ENCODE results near the gene CCDC192. TPM values are rescaled to one million over a fixed set of nuclear protein-coding genes. Genes with fewer than 3 reads are reported as not detected.

The CCDC192 gene
- total RNA-seq, 1 donor from 2014 or later: not detected

DNA sequence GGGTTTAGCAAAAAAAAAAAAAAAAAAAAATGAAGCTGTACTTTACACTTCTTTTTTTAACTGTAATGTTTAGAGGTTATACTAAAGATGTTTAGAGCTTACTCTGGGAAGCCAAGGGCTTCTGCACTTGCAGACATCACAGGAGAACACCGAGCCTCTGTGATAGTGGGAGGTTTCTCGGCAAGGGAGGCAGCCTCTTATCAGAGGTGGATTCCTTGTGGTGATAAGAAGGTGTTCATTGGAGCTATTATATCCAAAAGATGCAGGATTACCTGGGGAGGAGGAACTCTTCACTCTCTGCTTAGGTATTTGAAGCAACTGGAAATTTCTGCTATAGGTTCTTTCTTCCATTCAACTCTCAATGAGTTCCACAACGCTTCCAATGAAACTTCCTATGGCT, 209.2 kb downstream of the CCDC192 start:
- H3K27ac Mint-ChIP-seq: no peak overlapping the region
- Histone ChIP-seq H3K9me3 (ENCODE audit: low read depth) (no peaks in the 10 kb centered on the region), H3K9ac (no peak overlapping the region), H3K27ac (no peak overlapping the region), H3K4me3 (no peak overlapping the region), H3K27me3 (no peaks in the 10 kb centered on the region), H3F3A (ENCODE audit: low read depth) (no peaks in the 10 kb centered on the region), H2AFZ (replicated peaks) (no peak overlapping the region), H3K4me1 (no peaks in the 10 kb centered on the region), H3K36me3 (no peaks in the 10 kb centered on the region), H4K20me1 (ENCODE audit: low read depth) (no peaks in the 10 kb centered on the region), H3K4me2 (no peak overlapping the region), H3K79me2 (ENCODE audit: low read depth) (no peaks in the 10 kb centered on the region)
- TF ChIP-seq EZH2phosphoT487 (IDR thresholded peaks at IDR 0.05) (no peak), EZH2 (IDR thresholded peaks at IDR 0.05) (no peak)
- TF ChIP-seq, protein P1, sequence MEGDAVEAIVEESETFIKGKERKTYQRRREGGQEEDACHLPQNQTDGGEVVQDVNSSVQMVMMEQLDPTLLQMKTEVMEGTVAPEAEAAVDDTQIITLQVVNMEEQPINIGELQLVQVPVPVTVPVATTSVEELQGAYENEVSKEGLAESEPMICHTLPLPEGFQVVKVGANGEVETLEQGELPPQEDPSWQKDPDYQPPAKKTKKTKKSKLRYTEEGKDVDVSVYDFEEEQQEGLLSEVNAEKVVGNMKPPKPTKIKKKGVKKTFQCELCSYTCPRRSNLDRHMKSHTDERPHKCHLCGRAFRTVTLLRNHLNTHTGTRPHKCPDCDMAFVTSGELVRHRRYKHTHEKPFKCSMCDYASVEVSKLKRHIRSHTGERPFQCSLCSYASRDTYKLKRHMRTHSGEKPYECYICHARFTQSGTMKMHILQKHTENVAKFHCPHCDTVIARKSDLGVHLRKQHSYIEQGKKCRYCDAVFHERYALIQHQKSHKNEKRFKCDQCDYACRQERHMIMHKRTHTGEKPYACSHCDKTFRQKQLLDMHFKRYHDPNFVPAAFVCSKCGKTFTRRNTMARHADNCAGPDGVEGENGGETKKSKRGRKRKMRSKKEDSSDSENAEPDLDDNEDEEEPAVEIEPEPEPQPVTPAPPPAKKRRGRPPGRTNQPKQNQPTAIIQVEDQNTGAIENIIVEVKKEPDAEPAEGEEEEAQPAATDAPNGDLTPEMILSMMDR (IDR thresholded peaks at IDR 0.05): no peak
- no peak overlapping the region for H3K4me3 Mint-ChIP-seq
- H3K9me3 Mint-ChIP-seq: no peaks in the 10 kb centered on the region
- H3K4me1 Mint-ChIP-seq: peaks cover 7% of the 10 kb centered on the region
- no peak for DNase-seq (ENCODE audit: low spot score)
- H3K36me3 Mint-ChIP-seq: no peaks in the 10 kb centered on the region
- no peaks in the 10 kb centered on the region for H3K27me3 Mint-ChIP-seq (ENCODE audit: insufficient read depth, low read depth)

DNA sequence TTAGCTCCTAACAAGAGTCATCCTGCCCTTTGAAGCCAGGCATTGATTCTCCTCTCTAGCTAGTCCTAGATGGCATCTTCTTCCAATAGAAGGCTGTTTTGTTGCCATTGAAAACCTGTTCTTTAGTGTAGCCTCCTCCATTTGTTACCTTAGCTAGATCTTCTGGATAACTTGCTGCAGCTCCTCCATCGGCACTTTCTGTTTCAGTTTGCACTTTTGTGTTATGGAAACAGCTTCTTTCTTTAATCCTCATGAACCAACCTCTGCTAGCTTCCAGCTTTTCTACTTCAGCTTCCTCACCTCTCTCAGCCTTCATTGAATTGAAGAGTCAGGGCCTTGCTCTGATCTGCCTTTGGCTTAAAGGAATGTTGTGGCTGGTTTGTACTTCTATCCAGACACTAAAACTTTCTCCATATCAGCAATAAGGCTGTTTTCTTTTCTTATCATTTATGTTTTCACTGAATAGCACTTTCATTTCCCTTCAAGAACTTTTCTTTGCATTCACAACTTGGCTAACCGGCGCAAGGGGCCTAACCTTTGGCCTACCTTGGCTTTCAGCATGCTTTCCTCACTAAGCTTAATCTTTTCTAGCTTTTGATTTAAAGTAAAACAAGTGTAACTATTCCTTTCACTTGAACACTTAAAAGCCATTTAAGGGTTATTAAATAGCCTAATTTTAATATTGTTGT, 213.8 kb downstream of the CCDC192 start:
- no peaks in the 10 kb centered on the region for H3K4me1 Mint-ChIP-seq
- no peak for DNase-seq (ENCODE audit: low spot score)
- Histone ChIP-seq H2AFZ (replicated peaks) (no peak overlapping the region), H3K79me2 (ENCODE audit: low read depth) (no peaks in the 10 kb centered on the region), H3K9me3 (ENCODE audit: low read depth) (no peaks in the 10 kb centered on the region), H3K27ac (no peak overlapping the region), H3K4me2 (no peak overlapping the region), H3K36me3 (no peaks in the 10 kb centered on the region), H3K27me3 (no peaks in the 10 kb centered on the region), H3F3A (ENCODE audit: low read depth) (no peaks in the 10 kb centered on the region), H3K4me3 (no peak overlapping the region), H3K4me1 (no peaks in the 10 kb centered on the region), H4K20me1 (ENCODE audit: low read depth) (no peaks in the 10 kb centered on the region), H3K9ac (no peak overlapping the region)
- H3K27ac Mint-ChIP-seq: no peak overlapping the region
- no peaks in the 10 kb centered on the region for H3K36me3 Mint-ChIP-seq
- no peaks in the 10 kb centered on the region for H3K27me3 Mint-ChIP-seq (ENCODE audit: insufficient read depth, low read depth)
- H3K4me3 Mint-ChIP-seq: no peak overlapping the region
- TF ChIP-seq, protein P1 (IDR thresholded peaks at IDR 0.05): no peak
- TF ChIP-seq EZH2 (IDR thresholded peaks at IDR 0.05) (no peak), EZH2phosphoT487 (IDR thresholded peaks at IDR 0.05) (no peak)
- H3K9me3 Mint-ChIP-seq: no peaks in the 10 kb centered on the region

DNA sequence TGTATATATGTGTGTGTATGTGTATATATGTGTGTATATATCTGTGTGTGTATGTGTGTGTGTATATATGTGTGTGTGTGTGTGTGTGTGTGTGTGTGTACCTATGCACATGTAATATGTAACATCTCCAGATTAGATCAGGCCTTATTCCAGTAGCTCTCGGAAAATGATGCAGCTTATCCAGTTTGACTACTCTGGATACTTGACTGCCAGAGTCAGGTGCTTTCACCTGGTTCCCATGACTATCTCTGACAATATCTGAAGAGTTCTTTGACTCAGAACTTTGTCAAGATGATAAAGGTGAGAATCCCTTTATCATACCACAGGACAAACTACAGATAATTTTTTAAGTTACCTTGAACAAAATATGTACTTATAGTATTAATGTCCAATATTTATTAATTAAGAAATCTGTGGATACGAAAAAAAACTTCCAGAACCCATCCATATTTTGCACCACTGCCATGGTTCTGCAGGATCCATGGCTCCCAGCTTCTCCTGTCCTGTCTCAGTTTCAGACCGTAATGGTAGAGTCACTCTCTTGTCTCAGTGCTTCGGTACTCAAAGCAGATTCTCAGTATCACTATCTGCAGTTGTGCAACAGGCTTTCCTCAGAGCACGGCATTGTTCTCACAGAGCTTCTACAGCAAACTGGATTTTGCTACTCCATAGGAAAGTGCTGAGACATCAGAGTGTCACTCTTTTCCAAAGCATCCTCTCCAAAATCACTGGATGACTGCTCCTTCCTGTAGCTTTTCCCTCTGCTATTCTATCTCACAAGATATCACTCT, 216.0 kb downstream of the CCDC192 start:
- no peak for TF ChIP-seq EZH2phosphoT487 (IDR thresholded peaks at IDR 0.05)
- no peak for TF ChIP-seq EZH2 (IDR thresholded peaks at IDR 0.05)
- TF ChIP-seq, protein P1 (IDR thresholded peaks at IDR 0.05): no peak
- H3K36me3 ChIP-seq: no peaks in the 10 kb centered on the region
- no peak overlapping the region for H3K4me2 ChIP-seq
- peaks cover 2% of the 10 kb centered on the region for H3K27me3 Mint-ChIP-seq (ENCODE audit: insufficient read depth, low read depth)
- H3K4me1 Mint-ChIP-seq: no peaks in the 10 kb centered on the region
- H3K27me3 ChIP-seq: no peaks in the 10 kb centered on the region
- peak overlapping the region; percentile 67 for H3K27ac Mint-ChIP-seq
- no peaks in the 10 kb centered on the region for H3F3A ChIP-seq (ENCODE audit: low read depth)
- H3K9me3 ChIP-seq (ENCODE audit: low read depth): no peaks in the 10 kb centered on the region
- DNase-seq (ENCODE audit: low spot score): no peak
- H3K4me3 Mint-ChIP-seq: no peak overlapping the region
- no peaks in the 10 kb centered on the region for H4K20me1 ChIP-seq (ENCODE audit: low read depth)
- no peak overlapping the region for H2AFZ ChIP-seq (replicated peaks)
- no peak overlapping the region for H3K4me3 ChIP-seq
- no peak overlapping the region for H3K9ac ChIP-seq
- no peak overlapping the region for H3K27ac ChIP-seq
- H3K36me3 Mint-ChIP-seq: no peaks in the 10 kb centered on the region
- no peaks in the 10 kb centered on the region for H3K4me1 ChIP-seq
- H3K79me2 ChIP-seq (ENCODE audit: low read depth): no peaks in the 10 kb centered on the region
- H3K9me3 Mint-ChIP-seq: no peaks in the 10 kb centered on the region
